HG03521 (cell line): ENCODE measurements around the gene SFMBT2.
"Not testable (repeated sequence)": the region's sequence is repeated elsewhere in the genome, so short reads cannot be mapped to it uniquely, and the experiment has no call there.

Experiments
- ATAC-seq: cut with Tn5 transposase; IDR thresholded peaks from one replicate; pipeline ENCODE4 v1.9.1; 2021; ENCODE audit warnings: mild to moderate bottlenecking, moderate library complexity; ENCODE audit not compliant: unreplicated experiment

The SFMBT2 gene

GRCh38 chr10:7302392-7302906, 108.4 kb downstream of the SFMBT2 start:
- no peak for ATAC-seq

GRCh38 chr10:7301006-7301778, 109.6 kb downstream of the SFMBT2 start:
- ATAC-seq: no peak

- ATAC-seq: no peak
These were observed 110.4 kb downstream of the SFMBT2 start for GRCh38 chr10:7300384-7300971.

- not testable (repeated sequence) for ATAC-seq
These were observed 111.1 kb downstream of the SFMBT2 start for GRCh38 chr10:7299601-7300325.

- no peak for ATAC-seq
These were observed 112.3 kb downstream of the SFMBT2 start for GRCh38 chr10:7298495-7298894.

GRCh38 chr10:7297094-7297493, 113.7 kb downstream of the SFMBT2 start:
- ATAC-seq: no peak

GRCh38 chr10:7296648-7297047, 114.2 kb downstream of the SFMBT2 start:
- no peak for ATAC-seq

GRCh38 chr10:7296076-7296475, 114.8 kb downstream of the SFMBT2 start:
- ATAC-seq: no peak

GRCh38 chr10:7293378-7293920, 117.4 kb downstream of the SFMBT2 start:
- no peak for ATAC-seq

- no peak for ATAC-seq
These were observed 119.2 kb downstream of the SFMBT2 start for GRCh38 chr10:7291487-7292270.

- ATAC-seq: no peak
These were observed 122.7 kb downstream of the SFMBT2 start for GRCh38 chr10:7288060-7288690.

- no peak for ATAC-seq
These were observed 123.5 kb downstream of the SFMBT2 start for GRCh38 chr10:7287377-7287776.

GRCh38 chr10:7285522-7286322, 125.1 kb downstream of the SFMBT2 start:
- no peak for ATAC-seq

- ATAC-seq: no peak
These were observed 127.6 kb downstream of the SFMBT2 start for GRCh38 chr10:7283246-7283645.

GRCh38 chr10:7282457-7282856, 128.4 kb downstream of the SFMBT2 start:
- no peak for ATAC-seq

- no peak for ATAC-seq
These were observed 129.4 kb downstream of the SFMBT2 start for GRCh38 chr10:7281429-7281828.

GRCh38 chr10:7279303-7279702, 131.5 kb downstream of the SFMBT2 start:
- ATAC-seq: no peak

GRCh38 chr10:7277867-7278266, 133.0 kb downstream of the SFMBT2 start:
- ATAC-seq: no peak

GRCh38 chr10:7277432-7277831, 133.4 kb downstream of the SFMBT2 start:
- no peak for ATAC-seq
